Measurements from ENCODE around the gene PCK1.

DNA sequence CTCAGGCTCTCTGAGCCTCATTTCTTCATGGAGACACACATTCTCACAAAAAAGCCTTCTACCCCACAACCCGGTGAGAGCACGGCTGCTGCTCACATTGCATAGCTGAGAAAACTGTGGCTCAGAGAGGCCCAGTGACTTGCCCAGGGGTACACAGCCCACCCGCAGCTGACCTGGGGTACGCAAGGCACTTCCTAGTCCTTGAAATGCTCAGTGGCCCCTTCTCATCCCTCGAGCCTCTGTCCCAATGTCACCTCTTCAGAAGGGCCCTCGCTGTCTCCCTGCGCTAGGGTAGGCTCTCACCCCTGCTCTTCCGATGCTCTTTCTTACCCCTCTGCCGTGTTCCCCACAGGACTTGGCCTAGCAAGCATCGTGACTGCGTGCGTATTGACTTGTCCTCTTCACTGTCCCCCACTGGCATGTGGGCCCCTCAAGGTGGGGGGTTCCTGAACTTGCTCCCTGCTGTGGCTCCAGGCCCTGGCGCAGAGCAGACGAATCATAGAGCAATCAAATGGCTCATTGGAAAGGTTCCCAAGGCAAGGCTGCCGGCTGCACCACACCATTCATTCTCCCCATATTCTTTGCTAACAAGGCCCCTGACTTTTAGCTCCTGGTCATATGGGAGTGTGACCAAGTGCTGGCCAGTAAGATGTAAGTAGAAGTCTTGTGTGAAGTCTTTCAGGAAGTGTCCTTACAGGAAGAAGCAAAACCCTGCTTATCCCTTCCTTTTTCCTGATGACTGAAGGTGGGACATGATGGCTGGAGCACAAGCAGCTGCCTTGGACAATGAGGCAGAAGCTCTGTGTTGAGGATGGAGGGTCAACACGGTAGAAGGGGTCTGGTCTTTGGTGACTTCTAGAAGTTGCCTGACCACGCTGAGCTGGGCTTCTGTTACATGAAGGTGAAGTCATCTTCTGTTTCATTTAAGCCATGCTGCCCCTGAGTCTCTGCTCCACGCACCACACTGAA lies 22.7 kb downstream of the PCK1 start:
- TF ChIP-seq, protein P1, sequence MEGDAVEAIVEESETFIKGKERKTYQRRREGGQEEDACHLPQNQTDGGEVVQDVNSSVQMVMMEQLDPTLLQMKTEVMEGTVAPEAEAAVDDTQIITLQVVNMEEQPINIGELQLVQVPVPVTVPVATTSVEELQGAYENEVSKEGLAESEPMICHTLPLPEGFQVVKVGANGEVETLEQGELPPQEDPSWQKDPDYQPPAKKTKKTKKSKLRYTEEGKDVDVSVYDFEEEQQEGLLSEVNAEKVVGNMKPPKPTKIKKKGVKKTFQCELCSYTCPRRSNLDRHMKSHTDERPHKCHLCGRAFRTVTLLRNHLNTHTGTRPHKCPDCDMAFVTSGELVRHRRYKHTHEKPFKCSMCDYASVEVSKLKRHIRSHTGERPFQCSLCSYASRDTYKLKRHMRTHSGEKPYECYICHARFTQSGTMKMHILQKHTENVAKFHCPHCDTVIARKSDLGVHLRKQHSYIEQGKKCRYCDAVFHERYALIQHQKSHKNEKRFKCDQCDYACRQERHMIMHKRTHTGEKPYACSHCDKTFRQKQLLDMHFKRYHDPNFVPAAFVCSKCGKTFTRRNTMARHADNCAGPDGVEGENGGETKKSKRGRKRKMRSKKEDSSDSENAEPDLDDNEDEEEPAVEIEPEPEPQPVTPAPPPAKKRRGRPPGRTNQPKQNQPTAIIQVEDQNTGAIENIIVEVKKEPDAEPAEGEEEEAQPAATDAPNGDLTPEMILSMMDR (IDR thresholded peaks at IDR 0.05) = no peak
- no peak for TF ChIP-seq POLR2A (IDR thresholded peaks at IDR 0.05)
